ENCODE results near the gene TASP1. TPM values are rescaled to one million over a fixed set of nuclear protein-coding genes. Genes with fewer than 3 reads are reported as not detected.

Gene TASP1
- total RNA-seq, 1 experiment from 2014 or later: 25.9 TPM

DNA sequence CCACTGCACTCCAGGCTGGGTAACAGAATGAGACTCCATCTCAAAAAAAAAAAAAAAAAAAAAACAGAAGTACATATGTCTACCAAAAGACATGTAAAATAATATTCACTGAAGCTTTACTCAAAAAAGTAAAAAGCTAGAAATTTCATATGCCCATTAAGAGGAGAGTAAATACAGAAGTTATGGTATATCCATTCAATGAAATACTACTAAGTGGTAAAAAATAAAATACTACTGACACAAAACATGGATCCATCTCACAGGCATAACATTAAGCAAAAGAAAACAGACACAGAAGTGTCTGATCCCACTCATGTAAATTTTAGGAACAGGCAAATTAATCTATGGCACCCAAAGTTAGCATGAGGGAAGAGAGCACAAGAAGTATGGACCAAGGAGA, 52.6 kb downstream of the TASP1 start:
- Histone ChIP-seq H3K27me3 (ENCODE audit: insufficient read depth, low read depth) (no peaks in the 10 kb centered on the region), H3K4me2 (no peak overlapping the region), H3K4me3 (no peak overlapping the region), H3K79me2 (ENCODE audit: low read depth) (peaks cover 5% of the 10 kb centered on the region; the same call in 1 of the 2 replicates), H2AFZ (no peak overlapping the region), H3F3A (ENCODE audit: insufficient read depth, low read depth) (no peaks in the 10 kb centered on the region), H3K9me3 (ENCODE audit: insufficient read depth, low read depth) (peaks cover 3% of the 10 kb centered on the region; the same call in 1 of the 2 replicates), H3K9me2 (ENCODE audit: insufficient read depth) (peaks cover 8% of the 10 kb centered on the region; the same call in 1 of the 2 replicates), H3K36me3 (ENCODE audit: low read depth) (peaks cover 8% of the 10 kb centered on the region; the same call in 1 of the 2 replicates), H3K4me1 (replicated peaks; ENCODE audit: insufficient read depth) (no peaks in the 10 kb centered on the region), H3K27ac (no peak overlapping the region), H4K20me1 (ENCODE audit: insufficient read depth) (peaks cover 5% of the 10 kb centered on the region; the same call in 1 of the 2 replicates)
- TF ChIP-seq EZH2 (IDR thresholded peaks at IDR 0.05; ENCODE audit: low read depth): no peak
- TF ChIP-seq, protein P1, sequence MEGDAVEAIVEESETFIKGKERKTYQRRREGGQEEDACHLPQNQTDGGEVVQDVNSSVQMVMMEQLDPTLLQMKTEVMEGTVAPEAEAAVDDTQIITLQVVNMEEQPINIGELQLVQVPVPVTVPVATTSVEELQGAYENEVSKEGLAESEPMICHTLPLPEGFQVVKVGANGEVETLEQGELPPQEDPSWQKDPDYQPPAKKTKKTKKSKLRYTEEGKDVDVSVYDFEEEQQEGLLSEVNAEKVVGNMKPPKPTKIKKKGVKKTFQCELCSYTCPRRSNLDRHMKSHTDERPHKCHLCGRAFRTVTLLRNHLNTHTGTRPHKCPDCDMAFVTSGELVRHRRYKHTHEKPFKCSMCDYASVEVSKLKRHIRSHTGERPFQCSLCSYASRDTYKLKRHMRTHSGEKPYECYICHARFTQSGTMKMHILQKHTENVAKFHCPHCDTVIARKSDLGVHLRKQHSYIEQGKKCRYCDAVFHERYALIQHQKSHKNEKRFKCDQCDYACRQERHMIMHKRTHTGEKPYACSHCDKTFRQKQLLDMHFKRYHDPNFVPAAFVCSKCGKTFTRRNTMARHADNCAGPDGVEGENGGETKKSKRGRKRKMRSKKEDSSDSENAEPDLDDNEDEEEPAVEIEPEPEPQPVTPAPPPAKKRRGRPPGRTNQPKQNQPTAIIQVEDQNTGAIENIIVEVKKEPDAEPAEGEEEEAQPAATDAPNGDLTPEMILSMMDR (conservative IDR thresholded peaks at IDR 0.05): no peak
- POLR2A ChIA-PET (ENCODE audit: unreplicated experiment): no interaction called here
- intact Hi-C loops (cut with micrococcal nuclease; ENCODE audit: unreplicated experiment): no loop called here
- no peak for DNase-seq
- BruUV-seq (replicated peaks): no TSS peak
- CTCF ChIA-PET: no interaction called here

DNA sequence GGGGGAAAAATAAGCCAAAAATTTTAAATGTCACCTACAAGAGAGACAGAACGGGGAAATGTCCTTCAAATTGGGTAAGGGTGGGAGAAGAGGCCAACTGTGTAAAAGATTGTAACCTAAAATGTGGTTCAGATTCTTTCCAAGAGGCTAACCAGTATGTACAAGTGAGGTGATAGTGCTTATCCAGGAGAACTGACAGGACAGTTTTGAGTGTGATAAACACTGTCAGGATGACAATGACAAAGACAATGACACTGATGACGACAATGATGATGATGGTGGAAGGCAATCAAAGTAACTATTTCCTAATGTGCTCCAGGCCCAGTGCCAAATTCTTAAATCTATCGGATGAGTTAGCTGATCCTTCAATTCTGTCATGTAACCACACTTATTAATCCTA, 57.3 kb downstream of the TASP1 start:
- Histone ChIP-seq H3K4me3 (no peak overlapping the region), H2AFZ (no peak overlapping the region), H3K4me1 (replicated peaks; ENCODE audit: insufficient read depth) (no peaks in the 10 kb centered on the region), H3K27me3 (ENCODE audit: insufficient read depth, low read depth) (no peaks in the 10 kb centered on the region), H3K4me2 (no peak overlapping the region), H3K27ac (no peak overlapping the region), H3F3A (ENCODE audit: insufficient read depth, low read depth) (no peaks in the 10 kb centered on the region; the same call in 1 of the 2 replicates), H4K20me1 (ENCODE audit: insufficient read depth) (peaks cover 5% of the 10 kb centered on the region; the same call in 1 of the 2 replicates), H3K36me3 (ENCODE audit: low read depth) (peaks cover 12% of the 10 kb centered on the region; the same call in 1 of the 2 replicates), H3K79me2 (ENCODE audit: low read depth) (no peaks in the 10 kb centered on the region), H3K9me2 (ENCODE audit: insufficient read depth) (0 out of 2 replicates have a peak, but pooled peaks cover 4% of the 10 kb centered on the region), H3K9me3 (ENCODE audit: insufficient read depth, low read depth) (peaks cover 3% of the 10 kb centered on the region; the same call in 1 of the 2 replicates)
- intact Hi-C loops (cut with micrococcal nuclease; ENCODE audit: unreplicated experiment): no loop called here
- ChIA-PET CTCF (no interaction called here), POLR2A (ENCODE audit: unreplicated experiment) (no interaction called here)
- DNase-seq: no peak
- no TSS peak for BruUV-seq (replicated peaks)
- TF ChIP-seq EZH2 (IDR thresholded peaks at IDR 0.05; ENCODE audit: low read depth): no peak
- TF ChIP-seq, protein P1 (conservative IDR thresholded peaks at IDR 0.05): no peak

DNA sequence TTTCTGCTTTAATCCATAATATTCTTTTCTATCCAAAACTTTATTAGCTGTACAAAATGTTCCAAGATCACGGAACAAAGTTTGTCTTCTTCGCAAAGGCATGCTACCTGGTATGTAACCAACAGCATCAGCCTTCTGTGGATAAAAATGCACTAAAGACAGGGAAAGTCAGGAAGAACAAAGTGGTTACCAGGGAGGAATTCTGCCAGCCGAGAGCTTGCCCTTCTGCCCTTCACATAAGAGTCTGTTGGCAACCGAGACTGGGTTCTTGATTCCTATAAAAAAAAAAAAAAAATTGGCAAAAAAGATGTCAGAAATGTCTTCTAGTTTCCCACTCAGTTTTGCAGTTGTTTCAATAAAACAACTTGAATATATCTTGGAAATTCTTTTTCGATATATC, 58.0 kb downstream of the TASP1 start:
- peaks cover 10% of the 10 kb centered on the region; the same call in 1 of the 2 replicates for H3K36me3 ChIP-seq (ENCODE audit: low read depth)
- H3K4me2 ChIP-seq: no peak overlapping the region
- H3K79me2 ChIP-seq (ENCODE audit: low read depth): no peaks in the 10 kb centered on the region
- no peak for TF ChIP-seq EZH2 (IDR thresholded peaks at IDR 0.05; ENCODE audit: low read depth)
- TF ChIP-seq, protein P1 (conservative IDR thresholded peaks at IDR 0.05): no peak
- ChIA-PET POLR2A (ENCODE audit: unreplicated experiment) (interaction anchor here (0.5 kb wide), 1 partner anchor 26 kb away, joined by 6 read pairs; no protein-coding TSS in a partner anchor), CTCF (no interaction called here)
- no peaks in the 10 kb centered on the region for H3K9me3 ChIP-seq (ENCODE audit: insufficient read depth, low read depth)
- intact Hi-C loops (cut with micrococcal nuclease; ENCODE audit: unreplicated experiment): no loop called here
- H3F3A ChIP-seq (ENCODE audit: insufficient read depth, low read depth): no peaks in the 10 kb centered on the region; the same call in 1 of the 2 replicates
- no peak overlapping the region for H3K27ac ChIP-seq
- 0 out of 2 replicates have a peak, but pooled peaks cover 4% of the 10 kb centered on the region for H3K9me2 ChIP-seq (ENCODE audit: insufficient read depth)
- DNase-seq: no peak
- BruUV-seq (replicated peaks): no TSS peak
- no peaks in the 10 kb centered on the region for H3K27me3 ChIP-seq (ENCODE audit: insufficient read depth, low read depth)
- no peaks in the 10 kb centered on the region for H3K4me1 ChIP-seq (replicated peaks; ENCODE audit: insufficient read depth)
- no peak overlapping the region for H3K4me3 ChIP-seq
- H2AFZ ChIP-seq: no peak overlapping the region
- H4K20me1 ChIP-seq (ENCODE audit: insufficient read depth): peaks cover 5% of the 10 kb centered on the region; the same call in 1 of the 2 replicates

Data from PC-9 (cell line).